Stimulated activated CD8-positive, alpha-beta memory T cell treated with anti-CD3 and anti-CD28 coated beads, Interleukin-7, amount 100 ng/mL, for 24 hours (primary cell): ENCODE data around the gene HOXC6.

ENCODE experiments used
- DNase-seq: peaks from one replicate; pipeline ENCODE4 v3.0.0-alpha.2; 2020; ENCODE audit warnings: low read depth

Gene HOXC6

GRCh38 chr12:54042970-54043853 lies 15.0 kb downstream of the HOXC6 start:
- DNase-seq = no peak

GRCh38 chr12:54044425-54045103 lies 16.3 kb downstream of the HOXC6 start:
- no peak for DNase-seq

GRCh38 chr12:54045401-54045800 lies 17.2 kb downstream of the HOXC6 start:
- DNase-seq = no peak

GRCh38 chr12:54045868-54046521 lies 17.8 kb downstream of the HOXC6 start:
- no peak for DNase-seq

GRCh38 chr12:54046809-54047159 lies 18.5 kb downstream of the HOXC6 start:
- DNase-seq = no peak

GRCh38 chr12:54047160-54047963 lies 19.1 kb downstream of the HOXC6 start:
- no peak for DNase-seq

GRCh38 chr12:54047964-54048303 lies 19.7 kb downstream of the HOXC6 start:
- DNase-seq = no peak

GRCh38 chr12:54048406-54049093 lies 20.3 kb downstream of the HOXC6 start:
- no peak for DNase-seq

- DNase-seq = no peak
Measured at GRCh38 chr12:54049108-54049507, 20.9 kb downstream of the HOXC6 start.

- no peak for DNase-seq
Measured at GRCh38 chr12:54050482-54050810, 22.2 kb downstream of the HOXC6 start.

GRCh38 chr12:54051026-54051842 lies 23.0 kb downstream of the HOXC6 start:
- no peak for DNase-seq

- DNase-seq = no peak
Measured at GRCh38 chr12:54051874-54052437, 23.7 kb downstream of the HOXC6 start.

- DNase-seq = no peak
Measured at GRCh38 chr12:54052438-54053002, 24.3 kb downstream of the HOXC6 start.

- no peak for DNase-seq
Measured at GRCh38 chr12:54053003-54053750, 24.9 kb downstream of the HOXC6 start.

- no peak for DNase-seq
Measured at GRCh38 chr12:54053751-54054741, 25.8 kb downstream of the HOXC6 start, which contains the start of gene HOXC4. Gene HOXC4 (plus strand): TSS chr12:54053835. CDS start chr12:54053923, 88 bp downstream.

- DNase-seq = no peak
Measured at GRCh38 chr12:54054742-54055194, 26.5 kb downstream of the HOXC6 start.

GRCh38 chr12:54055552-54055951 lies 27.3 kb downstream of the HOXC6 start:
- DNase-seq = no peak

- DNase-seq = no peak
Measured at GRCh38 chr12:54056110-54056509, 27.9 kb downstream of the HOXC6 start.
